Memory B cell (primary cell): Measurements from ENCODE around the gene ZWILCH.
"Not testable (repeated sequence)": the region's sequence is repeated elsewhere in the genome, so short reads cannot be mapped to it uniquely, and the experiment has no call there.

Experiments used
- ATAC-seq: fragments of 150-1000 bp; cut with Tn5 transposase; 2 replicates; pipeline ENCODE4 v1.10.0; 2021; ENCODE audit warnings: low read depth, mild to moderate bottlenecking, moderate library complexity
- DNase-seq, 2 donors: peaks; one replicate each; pipeline ENCODE4 v3.0.0; 2022; ENCODE audit warnings: low spot score in 2 of 2
- H3K27ac Mint-ChIP-seq: one replicate; pipeline ENCODE4 v1.8.0; 2022; ENCODE audit warnings: mild to moderate bottlenecking, moderate library complexity, mixed read lengths
- H3K27me3 Mint-ChIP-seq: one replicate; pipeline ENCODE4 v1.8.0; 2022; ENCODE audit warnings: mixed read lengths
- H3K36me3 Mint-ChIP-seq: one replicate; pipeline ENCODE4 v1.8.0; 2022; ENCODE audit warnings: mild to moderate bottlenecking, mixed read lengths
- H3K4me1 Mint-ChIP-seq: one replicate; pipeline ENCODE4 v1.8.0; 2022; ENCODE audit warnings: mixed read lengths
- H3K4me3 Mint-ChIP-seq: one replicate; pipeline ENCODE4 v1.8.0; 2022; ENCODE audit warnings: mild to moderate bottlenecking, moderate library complexity, mixed read lengths
- H3K9me3 Mint-ChIP-seq: one replicate; pipeline ENCODE4 v1.8.0; 2022; ENCODE audit warnings: mixed read lengths

Gene ZWILCH

DNA sequence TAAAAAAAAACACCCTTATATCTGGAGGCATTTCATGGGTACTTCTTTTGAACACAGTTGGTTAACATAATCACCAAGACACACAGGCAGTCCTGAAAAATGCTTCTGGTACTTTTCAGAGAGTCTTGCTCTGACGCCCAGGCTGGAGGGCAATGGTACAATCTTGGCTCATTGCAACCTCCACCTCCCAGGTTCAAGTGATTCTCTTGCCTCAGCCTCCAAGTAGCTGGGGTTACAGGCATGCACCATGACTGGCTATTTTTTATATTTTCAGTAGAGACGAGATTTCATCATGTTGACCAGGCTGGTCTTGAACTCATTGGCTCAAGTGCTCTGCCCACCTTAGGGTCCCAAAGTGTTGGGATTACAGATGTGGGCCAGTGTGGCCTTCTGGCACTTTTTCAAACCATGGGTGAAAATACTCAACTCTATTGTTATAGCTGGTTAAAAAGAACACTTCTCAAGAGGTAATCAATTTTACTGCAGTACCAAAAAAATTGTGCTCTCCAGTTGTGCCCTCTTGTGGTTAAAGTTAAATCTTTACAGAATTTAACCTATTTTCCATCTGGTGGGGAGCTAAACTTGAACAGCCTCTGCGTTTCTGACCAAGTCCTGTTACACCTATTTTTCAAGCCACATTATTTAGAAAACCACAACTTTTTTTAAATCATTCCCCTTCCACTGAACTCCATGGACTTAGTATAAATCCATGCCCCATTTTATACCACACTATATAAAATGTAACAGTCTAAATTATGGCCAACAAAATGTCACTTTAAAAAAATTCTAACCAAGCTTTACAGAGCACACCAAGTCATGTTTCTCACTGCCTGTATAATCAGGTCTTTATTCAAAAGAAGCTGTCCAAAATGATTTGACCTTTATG is 6.4 kb upstream of the ZWILCH start:
- peak; percentile 29 to 45 for DNase-seq
- no peaks in the 10 kb centered on the region for H3K27me3 Mint-ChIP-seq
- ATAC-seq, result no peak
- peaks cover 22% of the 10 kb centered on the region for H3K4me1 Mint-ChIP-seq
- peak overlapping the region; percentile 56 for H3K27ac Mint-ChIP-seq
- no peak overlapping the region for H3K4me3 Mint-ChIP-seq
- H3K36me3 Mint-ChIP-seq, result peaks cover 18% of the 10 kb centered on the region
- H3K9me3 Mint-ChIP-seq, result no peaks in the 10 kb centered on the region

DNA sequence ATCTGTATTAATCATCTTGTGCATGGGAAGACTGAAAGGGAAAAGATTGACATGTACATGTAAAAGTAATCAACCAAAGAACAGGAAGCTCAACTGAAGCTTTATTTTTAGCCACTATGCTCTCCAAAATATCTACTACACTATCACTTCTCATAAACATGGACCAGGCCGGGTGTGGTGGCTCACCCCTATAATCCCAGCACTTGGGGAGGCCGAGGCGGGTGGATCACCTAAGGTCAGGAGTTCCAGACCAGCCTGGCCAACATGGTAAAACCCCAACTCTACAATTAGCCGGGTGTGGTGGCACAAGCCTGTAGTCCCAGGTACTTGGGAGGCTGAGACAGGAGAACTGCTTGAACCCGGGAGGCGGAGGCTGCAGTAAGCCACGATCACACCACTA is 4.8 kb upstream of the ZWILCH start:
- not testable (repeated sequence) for DNase-seq, H3K4me3 Mint-ChIP-seq, ATAC-seq, H3K27me3 Mint-ChIP-seq, H3K9me3 Mint-ChIP-seq
- Mint-ChIP-seq H3K4me1 (peaks cover 21% of the 10 kb centered on the region), H3K27ac (peak overlapping the region; percentile 56), H3K36me3 (peaks cover 16% of the 10 kb centered on the region)

DNA sequence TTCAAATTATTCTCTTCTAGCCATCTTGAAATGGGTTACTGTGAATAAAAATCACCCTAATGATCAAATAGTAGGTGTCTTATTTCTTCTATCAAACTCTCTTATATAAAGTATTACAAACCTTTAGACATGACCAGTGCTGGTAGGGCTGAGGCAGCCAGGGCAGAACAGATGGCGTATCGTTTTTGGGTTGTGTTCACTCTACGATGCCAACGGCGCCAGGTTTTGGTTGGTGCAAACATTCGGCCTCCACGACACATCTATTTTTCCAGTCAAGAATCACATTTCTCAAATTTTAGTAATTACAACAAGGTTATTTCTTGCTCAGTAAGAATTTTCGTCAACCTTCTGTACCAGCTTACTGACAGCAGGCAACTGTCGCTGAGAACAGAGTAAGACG is 2.6 kb upstream of the ZWILCH start:
- H3K27me3 Mint-ChIP-seq, result no peaks in the 10 kb centered on the region
- H3K4me1 Mint-ChIP-seq, result peaks cover 24% of the 10 kb centered on the region
- H3K9me3 Mint-ChIP-seq, result no peaks in the 10 kb centered on the region
- DNase-seq (no peak), ATAC-seq (no peak)
- H3K36me3 Mint-ChIP-seq, result peaks cover 16% of the 10 kb centered on the region
- H3K27ac Mint-ChIP-seq, result peak overlapping the region; percentile 96
- H3K4me3 Mint-ChIP-seq, result peak overlapping the region; percentile 100

DNA sequence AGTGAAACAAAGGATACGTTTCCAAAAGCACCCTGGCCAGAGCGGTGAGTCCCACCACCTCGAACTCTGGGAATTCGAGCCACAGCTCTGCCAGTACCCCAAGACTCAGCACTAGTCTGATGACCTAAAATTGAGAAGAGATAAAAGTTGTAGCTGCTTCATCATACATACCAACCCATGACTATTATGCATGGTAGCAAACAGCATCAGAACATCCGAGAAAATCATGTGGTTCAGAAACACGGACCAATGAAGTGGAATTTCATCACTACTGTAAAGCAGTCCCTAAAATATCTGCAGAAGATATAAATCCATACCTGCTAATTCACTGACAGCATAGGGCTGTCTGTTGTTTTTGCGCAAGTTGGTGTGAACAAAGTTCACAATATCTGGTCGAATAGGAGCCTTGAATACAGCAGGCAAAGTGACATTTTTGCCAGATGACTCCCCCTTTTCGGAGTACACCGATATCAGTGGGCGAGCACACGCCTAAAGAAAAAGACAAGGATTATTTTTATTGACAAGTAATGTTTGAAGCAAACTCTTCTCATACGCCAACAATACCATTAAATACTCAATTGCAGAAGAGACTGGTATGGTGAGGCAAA is 2.0 kb upstream of the ZWILCH start:
- Mint-ChIP-seq H3K27ac (peak overlapping the region; percentile 96), H3K4me1 (peaks cover 21% of the 10 kb centered on the region), H3K36me3 (peaks cover 13% of the 10 kb centered on the region), H3K4me3 (peak overlapping the region; percentile 100)
- ATAC-seq, H3K27me3 Mint-ChIP-seq, H3K9me3 Mint-ChIP-seq, DNase-seq: not testable (repeated sequence)

DNA sequence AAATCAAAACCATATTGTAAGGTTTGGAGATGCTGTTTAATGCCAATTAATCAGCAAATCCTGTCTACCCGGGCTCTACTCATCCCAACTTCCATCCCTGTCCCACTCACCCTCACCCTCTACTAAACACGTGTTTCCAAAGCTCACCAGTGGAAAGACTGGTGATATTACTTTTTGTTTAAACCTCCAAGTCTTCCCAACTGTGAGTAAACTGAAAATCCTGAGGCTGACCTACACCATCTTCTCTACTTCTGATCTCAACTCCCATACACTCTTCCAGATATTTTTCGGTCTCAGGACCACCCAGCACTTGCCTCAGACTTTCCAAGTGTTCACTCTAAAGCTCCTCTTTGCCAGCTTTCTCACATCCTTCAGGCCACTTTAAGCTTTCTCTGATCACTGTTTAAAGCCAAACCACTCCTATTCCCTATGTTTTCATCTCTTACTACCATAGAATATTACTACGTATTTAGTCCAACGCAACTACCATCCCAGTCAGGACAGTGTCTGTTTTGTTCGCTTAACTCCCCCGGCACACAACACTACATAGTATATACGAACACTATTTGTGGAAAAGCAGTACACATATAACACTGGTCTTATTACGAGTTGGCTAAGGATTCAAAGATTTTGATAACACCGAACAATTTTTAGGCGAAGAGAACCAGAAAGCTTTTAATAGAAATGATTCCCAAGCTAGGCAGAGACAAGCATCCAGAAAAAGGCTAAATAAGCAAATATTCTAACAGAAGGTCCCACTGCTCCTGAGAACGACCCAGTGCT is 1.2 kb upstream of the ZWILCH start:
- Mint-ChIP-seq H3K27ac (peak overlapping the region; percentile 96), H3K27me3 (no peaks in the 10 kb centered on the region), H3K36me3 (peaks cover 13% of the 10 kb centered on the region), H3K9me3 (no peaks in the 10 kb centered on the region), H3K4me1 (peaks cover 21% of the 10 kb centered on the region), H3K4me3 (peak overlapping the region; percentile 100)
- DNase-seq, result no peak
- no peak for ATAC-seq

DNA sequence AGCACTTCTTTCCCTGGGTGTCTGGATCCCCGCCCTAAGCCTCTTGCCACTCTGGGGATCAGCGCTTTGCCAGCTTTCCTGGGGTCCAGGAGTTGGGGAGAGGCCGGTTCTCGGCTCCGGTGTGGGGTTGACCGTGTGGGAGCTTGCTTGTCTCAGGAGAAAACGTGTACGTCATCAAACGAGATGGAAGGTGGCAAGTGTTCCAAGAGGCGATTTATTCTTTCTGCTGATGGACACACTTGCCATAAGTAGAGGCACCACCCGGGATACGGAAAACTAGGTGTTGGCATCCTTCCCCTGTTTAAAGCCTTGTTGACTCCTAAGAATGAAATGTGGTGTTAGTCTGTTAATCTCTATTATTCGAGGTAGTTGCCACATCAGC is 295 bp downstream of the ZWILCH start:
- Mint-ChIP-seq H3K4me1 (peaks cover 17% of the 10 kb centered on the region), H3K9me3 (no peaks in the 10 kb centered on the region), H3K4me3 (peak overlapping the region; percentile 100), H3K36me3 (peaks cover 5% of the 10 kb centered on the region), H3K27ac (peak overlapping the region; percentile 96), H3K27me3 (no peaks in the 10 kb centered on the region)
- DNase-seq, result no peak
- peak; percentile 7 for ATAC-seq

DNA sequence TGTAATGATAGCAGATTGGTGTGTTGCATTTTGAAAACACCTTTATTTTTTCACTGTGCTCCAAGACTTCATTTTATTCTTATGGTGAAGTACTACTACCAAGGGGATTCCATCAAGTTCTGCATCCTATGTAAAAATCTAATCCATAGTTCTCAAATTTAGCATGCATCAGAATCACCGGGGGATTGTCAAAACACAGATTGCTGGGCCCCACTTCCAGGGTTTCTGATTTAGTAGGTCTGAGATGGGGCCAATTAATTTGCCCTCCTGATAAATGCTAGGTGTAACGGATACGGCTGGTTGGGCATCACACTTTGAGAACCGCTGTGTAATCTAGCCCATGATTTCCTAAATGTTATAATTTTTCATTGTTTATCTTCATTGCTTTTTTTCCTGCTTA is 692 bp downstream of the ZWILCH start:
- H3K36me3 Mint-ChIP-seq, result peaks cover 5% of the 10 kb centered on the region
- H3K27me3 Mint-ChIP-seq, result no peaks in the 10 kb centered on the region
- peak overlapping the region; percentile 100 for H3K4me3 Mint-ChIP-seq
- peaks cover 17% of the 10 kb centered on the region for H3K4me1 Mint-ChIP-seq
- ATAC-seq, result no peak
- no peak for DNase-seq
- no peaks in the 10 kb centered on the region for H3K9me3 Mint-ChIP-seq
- peak overlapping the region; percentile 96 for H3K27ac Mint-ChIP-seq

DNA sequence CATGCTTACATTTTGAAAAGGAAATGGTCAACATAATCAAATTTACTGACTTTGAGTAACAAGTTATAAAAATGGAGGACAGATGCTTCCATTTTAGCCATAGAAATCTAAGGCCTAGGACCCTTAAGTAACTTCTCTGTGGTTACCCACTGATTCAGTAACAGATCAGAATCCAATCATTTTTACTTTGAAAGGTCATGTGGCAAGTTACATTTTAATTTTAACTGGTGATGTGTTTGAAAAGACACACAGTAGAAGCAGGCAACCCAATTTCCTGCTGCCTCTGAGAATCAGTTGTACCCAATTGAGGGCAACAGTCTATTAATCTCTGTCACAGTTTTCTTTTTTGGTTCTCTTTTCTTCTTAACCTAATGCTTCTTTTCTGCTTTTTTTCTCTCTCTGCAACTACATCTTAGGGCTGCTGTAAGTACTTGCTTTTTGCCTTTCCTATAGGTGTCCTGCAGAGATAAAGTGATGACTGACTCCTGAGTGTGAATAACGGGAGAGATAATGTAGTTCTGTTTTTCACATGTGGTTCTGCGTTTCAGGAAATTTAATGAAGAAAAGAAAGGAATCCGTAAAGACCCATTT is 3.3 kb downstream of the ZWILCH start:
- Mint-ChIP-seq H3K9me3 (no peaks in the 10 kb centered on the region), H3K4me3 (no peak overlapping the region), H3K27ac (no peak overlapping the region), H3K4me1 (peaks cover 14% of the 10 kb centered on the region), H3K36me3 (peaks cover 2% of the 10 kb centered on the region), H3K27me3 (no peaks in the 10 kb centered on the region)
- DNase-seq (no peak), ATAC-seq (no peak)

DNA sequence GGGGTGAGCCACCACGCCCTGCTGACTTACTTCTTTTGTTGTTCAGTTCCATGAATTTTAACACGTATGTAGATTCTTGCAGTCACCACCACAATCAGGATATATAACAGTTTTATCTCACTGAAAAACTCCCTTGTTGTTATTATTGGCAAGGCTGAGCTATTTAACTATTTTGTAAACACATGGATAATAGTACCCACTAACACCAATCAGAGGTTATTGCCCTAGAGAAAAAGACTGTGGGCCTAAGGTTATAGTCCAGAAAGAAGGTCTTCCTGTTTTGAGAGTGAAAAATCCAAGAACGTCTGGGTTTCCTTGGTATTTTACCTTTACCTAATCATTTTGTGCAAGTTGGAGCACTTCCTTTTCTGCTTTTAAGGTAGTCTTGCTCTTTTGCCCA is 9.5 kb downstream of the ZWILCH start:
- Mint-ChIP-seq H3K27me3 (no peaks in the 10 kb centered on the region), H3K4me3 (no peak overlapping the region), H3K4me1 (no peaks in the 10 kb centered on the region), H3K36me3 (peaks cover 16% of the 10 kb centered on the region), H3K27ac (no peak overlapping the region), H3K9me3 (no peaks in the 10 kb centered on the region)
- DNase-seq, result no peak
- ATAC-seq, result no peak

DNA sequence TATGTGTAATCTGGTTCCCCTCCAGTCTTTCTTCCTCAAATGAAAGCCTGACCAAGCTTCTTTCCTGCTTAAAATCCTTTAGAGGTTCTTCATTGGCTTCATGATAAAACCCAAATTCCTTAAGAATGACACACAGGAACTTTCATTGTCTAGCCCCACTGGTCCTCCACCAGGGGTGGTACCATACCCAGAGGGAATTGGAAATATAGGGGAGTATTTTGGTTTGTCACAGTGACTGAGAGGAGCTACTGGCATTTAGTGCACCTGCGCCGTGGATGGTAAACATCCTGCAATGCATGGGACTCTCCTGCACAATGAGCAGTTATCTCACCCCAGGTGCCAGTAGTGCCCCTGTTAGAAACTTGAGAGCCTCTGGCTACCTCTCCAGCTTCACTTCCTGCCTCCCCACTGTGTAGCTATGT is 10.8 kb downstream of the ZWILCH start:
- no peak overlapping the region for H3K27ac Mint-ChIP-seq
- no peaks in the 10 kb centered on the region for H3K4me1 Mint-ChIP-seq
- no peak overlapping the region for H3K4me3 Mint-ChIP-seq
- ATAC-seq, result no peak
- no peak for DNase-seq
- no peaks in the 10 kb centered on the region for H3K27me3 Mint-ChIP-seq
- H3K36me3 Mint-ChIP-seq, result peaks cover 16% of the 10 kb centered on the region
- H3K9me3 Mint-ChIP-seq, result no peaks in the 10 kb centered on the region

DNA sequence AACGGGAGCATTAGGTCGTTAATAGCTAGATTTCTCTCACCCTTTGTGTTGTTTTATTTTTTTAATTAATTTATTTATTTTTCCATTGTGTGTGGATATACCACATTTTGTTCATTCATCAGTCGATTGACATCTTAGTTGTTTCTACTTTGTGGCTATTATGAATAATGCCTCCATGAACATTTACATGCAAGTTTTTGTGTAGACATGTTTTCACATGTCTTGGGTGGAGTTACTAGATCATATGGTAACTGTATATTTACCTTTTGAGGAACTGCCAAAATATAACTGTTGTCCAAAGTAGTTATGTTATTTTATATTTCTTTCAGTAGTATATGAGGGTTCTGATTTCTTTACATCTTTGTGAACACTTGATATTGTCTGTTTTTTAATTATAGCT is 18.8 kb downstream of the ZWILCH start:
- H3K4me1 Mint-ChIP-seq, result peaks cover 4% of the 10 kb centered on the region
- peaks cover 15% of the 10 kb centered on the region for H3K36me3 Mint-ChIP-seq
- no peaks in the 10 kb centered on the region for H3K27me3 Mint-ChIP-seq
- no peak for ATAC-seq
- no peaks in the 10 kb centered on the region for H3K9me3 Mint-ChIP-seq
- H3K27ac Mint-ChIP-seq, result no peak overlapping the region
- no peak for DNase-seq
- no peak overlapping the region for H3K4me3 Mint-ChIP-seq

DNA sequence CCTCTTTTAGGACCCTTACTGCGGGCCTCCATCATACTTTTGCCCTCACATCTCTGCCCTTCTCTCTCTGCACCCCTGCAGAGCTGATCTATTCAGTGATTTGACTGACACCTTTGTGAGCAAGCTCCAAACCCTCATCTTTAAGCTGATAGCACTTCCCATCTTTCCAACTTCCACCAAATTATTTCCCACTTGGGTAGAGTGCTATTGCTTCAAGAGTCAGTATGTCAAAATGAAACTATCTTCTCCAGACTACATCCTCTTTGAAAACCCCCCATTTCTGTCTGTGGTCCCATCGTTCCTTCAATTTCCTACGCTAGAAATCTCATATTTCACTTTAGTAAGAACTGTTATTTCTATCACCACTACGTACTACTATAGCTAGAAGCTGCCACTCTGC is 19.7 kb downstream of the ZWILCH start:
- Mint-ChIP-seq H3K27me3 (no peaks in the 10 kb centered on the region), H3K27ac (peak overlapping the region; percentile 17), H3K36me3 (peaks cover 20% of the 10 kb centered on the region), H3K4me3 (no peak overlapping the region), H3K9me3 (no peaks in the 10 kb centered on the region), H3K4me1 (peaks cover 4% of the 10 kb centered on the region)
- ATAC-seq (no peak), DNase-seq (no peak)

DNA sequence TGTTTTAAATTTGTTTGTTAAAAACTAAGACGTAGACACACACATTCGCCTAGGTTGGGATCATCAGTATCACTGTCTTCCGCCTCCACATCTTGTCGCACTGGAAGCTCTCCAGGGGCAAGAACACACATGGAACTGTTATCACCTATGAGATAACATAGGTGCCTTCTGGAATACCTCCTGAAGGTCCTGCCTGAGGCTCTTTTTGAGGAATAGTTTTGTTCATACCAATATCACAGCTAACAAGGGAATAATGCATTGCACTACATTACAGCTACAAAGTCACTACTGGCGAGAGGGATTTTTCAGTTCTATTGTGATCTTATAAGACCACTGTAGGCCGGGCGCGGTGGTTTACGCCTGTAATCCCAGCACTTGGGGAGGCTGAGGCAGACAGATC is 29.9 kb downstream of the ZWILCH start:
- H3K27me3 Mint-ChIP-seq, result no peaks in the 10 kb centered on the region
- H3K4me1 Mint-ChIP-seq, result no peaks in the 10 kb centered on the region
- no peak for ATAC-seq

DNA sequence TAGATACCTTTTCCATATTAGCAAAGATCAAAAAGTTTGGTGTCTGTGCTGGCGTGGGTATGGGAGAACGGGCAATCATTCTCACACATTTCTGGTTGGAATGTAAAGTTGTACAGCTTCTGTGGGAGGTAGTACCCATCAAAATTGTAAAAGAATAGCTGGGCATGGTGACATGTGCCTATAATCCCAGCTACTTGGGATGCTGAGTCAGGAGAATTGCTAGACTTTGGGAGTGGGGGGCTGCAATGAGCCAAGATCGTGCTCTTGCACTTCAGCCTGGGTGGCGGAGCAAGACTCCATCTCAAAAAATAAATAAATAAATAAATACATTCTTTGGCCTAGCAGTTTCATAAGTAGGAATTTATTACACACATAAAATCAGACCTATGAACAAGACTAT is 37.8 kb downstream of the ZWILCH start:
- Mint-ChIP-seq H3K9me3 (no peaks in the 10 kb centered on the region), H3K4me1 (no peaks in the 10 kb centered on the region), H3K36me3 (peaks cover 21% of the 10 kb centered on the region), H3K4me3 (no peak overlapping the region), H3K27me3 (no peaks in the 10 kb centered on the region), H3K27ac (no peak overlapping the region)
- ATAC-seq (no peak), DNase-seq (no peak)

More for the DNA sequence above, 29.9 kb downstream of the ZWILCH start:
- Mint-ChIP-seq H3K9me3 (no peaks in the 10 kb centered on the region), H3K4me3 (no peak overlapping the region), H3K36me3 (peaks cover 18% of the 10 kb centered on the region), H3K27ac (no peak overlapping the region)
- no peak for DNase-seq
